HG03457 (cell line): ENCODE measurements around the gene PRKRIP1.
"Not testable (repeated sequence)": the region's sequence is repeated elsewhere in the genome, so short reads cannot be mapped to it uniquely, and the experiment has no call there.

ENCODE experiments used
- ATAC-seq: cut with Tn5 transposase; IDR thresholded peaks from one replicate; pipeline ENCODE4 v1.9.1; 2021; ENCODE audit warnings: moderate number of reproducible peaks; ENCODE audit not compliant: unreplicated experiment

Gene PRKRIP1

DNA sequence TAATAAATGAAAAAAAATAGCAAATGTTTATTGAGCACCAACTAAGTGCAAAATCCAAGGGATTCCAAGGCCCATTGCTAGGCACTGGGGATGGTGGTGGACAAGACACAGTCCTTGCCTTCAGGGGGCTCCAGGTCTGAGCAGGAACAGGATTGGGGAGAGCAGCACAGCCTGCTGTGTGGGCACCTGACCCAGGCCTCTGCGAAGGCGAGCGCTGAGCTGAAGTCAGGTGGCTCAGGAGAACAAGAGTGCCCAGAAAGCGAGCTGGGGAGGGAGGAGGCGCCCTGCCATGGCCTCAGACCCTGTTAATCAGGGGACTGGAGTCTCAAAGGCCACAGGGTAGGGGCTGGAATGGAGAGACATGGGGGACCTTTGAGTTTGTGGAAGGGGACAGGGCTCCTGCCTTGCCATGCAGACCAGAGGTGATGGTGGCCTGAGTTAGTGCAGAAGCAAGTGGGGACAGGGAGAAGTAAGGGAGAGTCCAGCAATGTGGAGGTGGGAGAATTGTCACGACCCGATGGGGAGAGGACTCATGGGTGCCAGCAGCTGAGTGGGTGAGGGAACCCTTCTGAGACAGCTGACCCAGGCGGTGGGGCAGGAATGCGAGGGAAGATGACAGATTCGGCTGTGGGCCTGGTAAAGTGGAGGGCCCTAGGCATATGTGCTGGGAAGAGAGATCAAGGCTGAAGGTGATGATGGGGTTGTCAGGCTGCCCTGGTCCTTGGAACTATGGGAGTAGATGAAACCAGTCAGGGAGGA lies 33.2 kb downstream of the PRKRIP1 start:
- no peak for ATAC-seq

DNA sequence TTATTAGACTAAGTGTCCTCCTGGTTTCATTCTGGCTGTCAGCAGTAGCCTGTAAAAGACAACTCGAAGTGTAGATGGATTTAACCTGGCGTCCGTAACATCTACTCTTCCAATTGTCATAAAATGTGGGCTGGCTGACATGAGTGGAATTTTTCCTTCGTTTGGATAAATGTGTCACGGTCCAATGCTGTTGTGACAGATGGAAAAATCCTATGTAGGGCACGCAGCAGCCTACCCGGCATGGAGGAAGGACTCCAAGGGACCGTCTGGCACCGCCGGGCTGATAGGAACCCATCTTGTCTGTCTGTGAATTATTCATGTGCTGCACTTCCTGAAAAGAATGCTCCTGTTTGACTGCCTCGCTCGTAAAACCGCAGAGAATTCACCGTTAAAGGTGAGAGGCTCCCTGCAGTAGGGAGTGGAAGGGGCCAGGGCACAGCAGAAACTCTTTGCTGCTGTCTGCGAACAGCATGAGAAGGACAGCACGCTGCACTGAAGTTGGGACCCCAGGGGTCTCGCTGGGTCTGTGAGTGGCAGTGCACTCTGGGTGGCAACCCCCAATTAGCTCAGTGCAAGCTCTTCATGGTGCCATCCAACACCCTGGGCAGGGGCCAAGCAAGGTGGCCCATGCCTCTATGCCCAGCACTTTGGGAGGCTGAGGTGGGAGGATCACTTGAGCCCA lies 35.6 kb downstream of the PRKRIP1 start:
- no peak for ATAC-seq

DNA sequence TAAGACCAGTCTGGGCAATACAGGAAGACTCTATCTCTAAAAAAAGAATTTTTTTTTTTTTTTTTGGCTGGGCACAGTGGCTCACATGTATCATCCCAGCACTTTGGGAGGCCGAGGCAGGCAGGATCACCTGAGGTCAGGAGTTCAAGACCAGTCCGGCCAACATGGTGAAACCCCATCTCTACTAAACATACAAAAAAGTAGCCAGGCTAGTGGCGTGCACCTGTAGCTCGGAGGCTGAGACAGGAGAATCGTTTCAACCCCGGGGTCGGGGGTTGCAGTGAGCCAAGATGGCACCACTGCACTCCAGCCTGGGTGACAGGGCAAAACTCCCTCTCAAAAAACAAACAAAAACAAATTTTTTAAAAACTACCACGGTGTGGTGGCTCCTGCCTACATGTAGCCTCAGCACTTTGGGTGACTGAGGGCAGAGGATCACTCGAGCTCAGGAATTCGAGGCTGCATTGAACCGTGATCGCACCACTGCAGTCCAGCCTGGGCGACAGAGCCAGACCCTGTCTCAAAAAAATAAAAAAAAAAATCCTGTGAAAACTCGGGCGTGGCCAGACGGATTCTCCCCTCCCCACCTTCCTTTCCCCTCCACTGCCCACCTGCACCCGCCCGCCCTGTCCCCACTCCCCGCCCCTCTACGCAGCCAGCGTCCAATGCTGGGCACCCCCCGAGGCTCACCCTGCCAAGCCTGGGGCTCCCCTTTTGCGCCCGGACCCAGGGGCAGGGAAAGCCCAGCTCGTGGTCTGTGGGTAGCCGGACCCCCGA lies 36.5 kb downstream of the PRKRIP1 start:
- peak; percentile 24 for ATAC-seq

DNA sequence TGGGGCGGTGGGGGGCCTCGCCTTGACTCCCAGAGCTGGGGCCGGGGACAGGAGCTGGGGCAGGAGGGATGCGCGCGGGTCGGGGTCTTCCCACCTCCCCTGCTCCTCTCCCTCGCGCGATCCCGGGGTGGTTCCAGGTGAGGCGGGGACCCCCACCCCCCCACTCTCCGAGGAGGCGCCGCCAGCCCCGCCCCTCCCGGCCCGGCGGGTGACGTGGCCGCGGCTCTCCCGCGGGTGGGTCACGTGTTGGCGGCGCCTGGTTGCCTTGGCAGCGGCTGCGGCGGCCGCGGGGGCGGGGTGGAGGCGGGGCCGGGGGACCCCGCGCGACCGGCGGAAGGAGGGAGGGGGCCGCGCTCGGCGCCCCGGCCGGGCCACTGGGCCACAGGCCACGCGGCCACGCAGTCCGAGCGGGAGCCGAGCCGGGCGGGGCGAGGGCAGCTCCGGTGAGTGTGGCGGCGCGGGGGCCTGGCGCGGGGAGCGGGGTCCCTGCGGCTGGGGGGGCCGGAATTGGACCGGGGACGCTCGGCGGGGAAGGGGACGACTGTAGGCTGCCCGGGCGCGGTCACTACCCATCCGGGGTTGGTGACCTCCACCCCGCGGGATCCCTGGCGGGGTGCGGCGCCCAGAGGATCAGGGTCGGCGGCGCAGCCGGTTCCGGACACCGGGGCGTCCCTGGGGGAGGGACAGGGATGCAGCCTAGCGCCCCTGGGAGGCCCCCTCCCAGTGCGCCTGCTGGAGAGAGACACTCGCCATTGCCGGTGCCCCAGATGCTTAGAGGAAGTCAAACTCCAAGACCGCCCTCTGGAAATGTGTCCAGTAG lies 37.3 kb downstream of the PRKRIP1 start, which contains the start of gene ORAI2:
TSS of gene ORAI2 (plus strand) at position 357 of the 820 bp plus-strand sequence. CDS start 5,382 bp downstream, outside the sequence.
- ATAC-seq, result peak; percentile 45

DNA sequence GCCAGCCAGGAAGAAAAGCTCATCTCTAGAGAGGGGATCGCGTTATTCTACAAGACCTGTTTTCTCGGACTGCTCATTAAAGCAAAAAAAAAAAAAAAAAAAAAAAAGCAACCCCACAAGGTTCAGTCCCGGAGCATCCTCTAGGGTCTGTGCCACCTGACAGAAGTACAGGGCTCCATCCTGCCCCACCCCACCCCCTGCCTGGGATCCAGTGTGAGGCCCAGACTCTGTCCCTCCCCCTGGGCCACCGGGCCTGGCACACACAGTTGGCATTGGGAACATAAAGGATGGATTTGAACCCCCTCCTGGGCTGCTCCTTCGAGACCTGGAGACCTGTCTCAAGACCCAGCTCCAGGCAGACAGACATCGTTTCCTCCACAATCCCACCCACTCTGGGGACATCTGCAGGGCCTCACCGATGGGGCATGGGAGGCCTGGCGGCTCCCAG lies 37.9 kb downstream of the PRKRIP1 start:
- ATAC-seq, result no peak

DNA sequence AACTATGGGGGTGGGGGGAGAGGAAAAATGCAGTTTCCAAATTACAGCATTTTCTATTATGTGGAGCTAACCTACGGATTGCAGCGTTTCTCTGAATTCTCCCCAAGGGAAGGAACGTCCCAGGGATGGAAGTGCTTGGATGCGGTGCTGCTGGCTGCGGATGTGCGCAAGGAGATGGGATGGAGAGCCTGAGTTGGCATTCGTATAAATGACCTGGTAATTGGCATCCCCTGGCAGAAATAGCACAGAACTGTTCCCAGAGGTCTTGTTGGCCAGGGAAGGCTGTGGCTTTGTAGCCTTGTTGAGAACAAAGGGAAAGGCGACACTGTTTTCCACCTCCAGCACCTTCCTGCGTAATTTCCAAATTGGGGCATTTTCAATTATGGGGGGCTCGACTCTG lies 40.0 kb downstream of the PRKRIP1 start:
- ATAC-seq, result no peak

DNA sequence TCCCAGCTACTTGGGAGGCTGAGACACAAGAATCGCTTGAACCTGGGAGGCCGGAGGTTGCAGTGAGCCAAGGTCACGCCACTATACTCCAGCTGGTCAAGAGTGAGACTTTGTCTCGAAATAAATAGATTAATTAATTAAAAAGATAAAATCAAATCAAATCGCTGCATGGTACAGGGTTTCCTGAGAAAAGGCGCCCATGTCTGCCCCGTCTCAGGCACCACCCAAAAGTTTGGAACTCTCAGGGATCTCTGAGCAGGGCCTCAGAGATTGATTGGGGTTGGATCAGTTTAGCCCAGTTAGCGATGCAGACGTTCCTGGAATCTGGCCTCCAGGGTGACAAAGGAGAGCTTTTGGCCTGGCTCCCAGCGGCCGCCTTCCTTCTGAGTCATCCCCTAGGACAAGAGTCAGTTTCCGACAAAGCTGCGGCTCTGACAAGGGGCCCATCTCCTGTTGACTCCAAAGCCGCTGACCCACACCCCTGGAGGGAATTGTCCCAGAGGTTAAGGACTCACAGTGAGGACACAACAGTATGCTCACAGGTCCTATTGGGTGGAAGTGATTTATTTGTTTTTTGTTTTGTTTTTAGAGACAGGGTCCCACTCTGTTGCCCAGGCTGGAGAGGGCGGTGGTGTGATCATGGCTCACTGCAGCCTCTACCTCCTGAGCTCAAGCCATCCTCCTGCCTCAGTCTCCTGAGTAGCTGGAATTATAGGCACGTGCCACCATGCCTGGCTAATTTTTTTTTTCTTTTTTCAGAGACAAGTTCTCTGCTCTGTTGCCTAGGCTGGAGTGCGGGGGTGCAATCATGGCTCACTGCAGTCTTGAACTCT lies 44.0 kb downstream of the PRKRIP1 start:
- no peak for ATAC-seq

DNA sequence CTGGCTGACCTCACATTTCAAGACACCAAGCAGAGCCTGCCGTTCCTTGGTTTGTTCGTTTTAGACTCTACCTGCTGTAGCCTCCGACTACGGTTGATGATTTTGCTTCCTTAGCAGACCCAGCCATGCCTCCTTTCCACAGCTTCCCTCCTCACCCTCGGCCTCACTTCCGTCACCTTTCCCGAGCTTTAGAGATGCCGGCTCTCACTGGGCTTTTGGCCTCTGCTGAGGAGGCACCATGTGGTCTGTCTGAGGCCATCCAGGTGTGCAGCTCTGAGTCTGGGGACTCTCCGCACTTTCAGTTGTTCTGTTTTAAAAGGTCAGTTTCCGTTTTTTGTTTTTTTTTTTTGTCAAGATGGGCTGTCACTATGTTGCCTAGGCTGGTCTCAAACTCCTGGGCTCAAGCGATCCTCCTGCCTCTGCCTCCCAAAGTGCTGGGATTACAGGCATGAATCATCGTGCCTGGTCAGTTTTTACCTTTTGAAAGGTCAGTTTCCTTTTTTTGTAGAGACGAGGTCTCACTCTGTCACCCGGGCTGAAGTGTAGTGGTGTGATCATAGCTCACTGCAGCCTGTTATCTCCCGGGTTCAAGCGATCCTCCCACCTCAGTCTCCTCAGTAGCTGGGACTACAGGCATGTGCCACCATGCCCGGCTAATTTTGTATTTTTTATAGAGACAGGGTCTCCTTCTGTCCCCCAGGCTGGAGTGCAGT lies 49.0 kb downstream of the PRKRIP1 start:
- ATAC-seq, result no peak

DNA sequence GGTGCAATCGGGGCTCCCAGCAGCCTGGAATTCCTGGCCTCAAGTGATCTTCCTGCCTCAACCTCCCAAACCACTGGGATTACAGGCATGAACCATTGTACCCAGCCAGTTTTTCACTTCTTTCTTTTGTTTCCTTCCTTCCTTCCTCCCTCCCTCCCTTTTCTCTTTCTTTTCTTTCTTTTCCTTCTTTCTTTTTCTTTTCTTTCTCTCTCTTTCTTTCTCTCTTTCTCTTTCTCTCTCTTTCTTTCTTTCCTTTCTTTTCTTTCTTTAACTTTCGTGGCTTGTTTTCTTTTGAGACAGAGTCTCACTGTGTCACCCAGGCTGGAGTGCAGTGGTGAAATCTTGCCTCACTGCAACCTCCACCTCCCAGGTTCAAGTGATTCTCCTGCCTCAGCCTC lies 49.5 kb downstream of the PRKRIP1 start:
- ATAC-seq, result no peak

DNA sequence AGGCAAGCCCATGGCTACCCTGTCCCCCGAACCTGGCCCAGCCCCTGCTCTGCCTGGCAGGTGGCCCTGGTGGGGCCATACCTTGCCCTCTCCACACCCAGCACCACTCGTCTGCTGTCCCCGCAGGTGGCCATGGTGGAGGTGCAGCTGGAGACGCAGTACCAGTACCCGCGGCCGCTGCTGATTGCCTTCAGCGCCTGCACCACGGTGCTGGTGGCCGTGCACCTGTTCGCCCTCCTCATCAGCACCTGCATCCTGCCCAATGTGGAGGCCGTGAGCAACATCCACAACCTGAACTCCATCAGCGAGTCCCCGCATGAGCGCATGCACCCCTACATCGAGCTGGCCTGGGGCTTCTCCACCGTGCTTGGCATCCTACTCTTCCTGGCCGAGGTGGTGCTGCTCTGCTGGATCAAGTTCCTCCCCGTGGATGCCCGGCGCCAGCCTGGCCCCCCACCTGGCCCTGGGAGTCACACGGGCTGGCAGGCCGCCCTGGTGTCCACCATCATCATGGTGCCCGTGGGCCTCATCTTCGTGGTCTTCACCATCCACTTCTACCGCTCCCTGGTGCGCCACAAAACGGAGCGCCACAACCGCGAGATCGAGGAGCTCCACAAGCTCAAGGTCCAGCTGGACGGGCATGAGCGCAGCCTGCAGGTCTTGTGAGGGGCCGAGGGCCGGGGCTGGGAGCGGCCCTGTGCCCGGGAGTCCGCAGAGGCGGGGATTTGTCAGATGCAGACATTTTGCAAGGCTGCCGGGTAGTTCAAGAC lies 50.4 kb downstream of the PRKRIP1 start:
- ATAC-seq, result no peak

DNA sequence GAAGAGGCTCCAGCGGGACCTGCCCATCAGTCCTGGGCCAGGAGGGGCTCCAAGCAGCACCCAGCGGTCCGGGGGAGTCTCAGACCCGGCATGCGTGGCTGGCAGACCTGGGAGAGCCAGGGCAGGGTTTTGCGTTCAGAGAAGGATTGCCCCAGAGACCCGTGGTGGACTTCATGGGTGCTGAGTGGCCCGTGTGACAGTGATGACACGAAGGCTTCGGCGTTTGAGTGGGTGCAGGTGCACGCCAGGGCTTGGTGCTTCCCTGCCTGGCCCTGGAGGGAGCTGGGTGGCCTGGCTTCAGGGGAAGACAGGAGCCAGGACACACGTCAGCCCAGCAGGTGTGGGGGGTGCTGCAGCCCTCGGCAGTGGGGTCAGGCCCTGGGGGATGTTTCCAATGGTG lies 51.1 kb downstream of the PRKRIP1 start:
- ATAC-seq, result no peak

DNA sequence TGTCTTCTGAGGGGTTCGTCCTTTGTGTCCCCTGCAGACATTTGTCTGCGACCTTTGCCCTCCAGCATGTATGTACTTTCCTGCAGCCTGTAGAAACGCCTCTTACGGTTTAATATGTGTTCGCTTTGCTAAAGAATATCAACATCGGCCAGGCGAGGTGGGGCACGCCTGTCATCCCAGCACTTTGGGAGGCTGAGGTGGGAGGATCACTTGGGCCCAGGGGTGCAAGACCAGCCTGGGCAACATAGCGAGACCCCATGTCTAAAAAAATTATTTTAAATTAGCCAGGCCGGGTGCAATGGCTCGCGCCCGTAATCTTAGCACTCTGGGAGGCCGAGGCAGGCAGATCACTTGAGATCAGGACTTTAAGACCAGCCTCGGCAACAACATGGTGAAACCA lies 53.0 kb downstream of the PRKRIP1 start:
- ATAC-seq, result no peak

DNA sequence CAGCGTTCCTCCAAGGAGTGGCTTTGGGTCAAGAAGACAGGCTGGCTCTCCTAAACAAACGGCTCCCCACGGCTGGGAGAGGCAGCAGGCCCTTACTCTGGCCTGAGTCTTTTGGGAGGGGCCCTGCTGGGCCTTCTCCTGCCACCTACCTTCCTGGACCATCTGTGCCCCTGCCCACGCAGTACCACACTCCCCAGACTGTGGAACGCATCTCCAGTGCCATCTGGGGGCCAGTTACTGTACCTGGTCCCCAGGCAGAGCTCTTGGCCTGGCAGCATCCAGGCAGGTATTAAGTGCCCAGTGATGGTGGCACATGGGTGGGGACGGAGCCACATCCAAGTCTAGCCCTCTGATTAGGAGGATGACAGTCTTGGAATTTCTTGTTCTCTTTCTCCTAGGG lies 54.1 kb downstream of the PRKRIP1 start:
- ATAC-seq, result peak; percentile 46

DNA sequence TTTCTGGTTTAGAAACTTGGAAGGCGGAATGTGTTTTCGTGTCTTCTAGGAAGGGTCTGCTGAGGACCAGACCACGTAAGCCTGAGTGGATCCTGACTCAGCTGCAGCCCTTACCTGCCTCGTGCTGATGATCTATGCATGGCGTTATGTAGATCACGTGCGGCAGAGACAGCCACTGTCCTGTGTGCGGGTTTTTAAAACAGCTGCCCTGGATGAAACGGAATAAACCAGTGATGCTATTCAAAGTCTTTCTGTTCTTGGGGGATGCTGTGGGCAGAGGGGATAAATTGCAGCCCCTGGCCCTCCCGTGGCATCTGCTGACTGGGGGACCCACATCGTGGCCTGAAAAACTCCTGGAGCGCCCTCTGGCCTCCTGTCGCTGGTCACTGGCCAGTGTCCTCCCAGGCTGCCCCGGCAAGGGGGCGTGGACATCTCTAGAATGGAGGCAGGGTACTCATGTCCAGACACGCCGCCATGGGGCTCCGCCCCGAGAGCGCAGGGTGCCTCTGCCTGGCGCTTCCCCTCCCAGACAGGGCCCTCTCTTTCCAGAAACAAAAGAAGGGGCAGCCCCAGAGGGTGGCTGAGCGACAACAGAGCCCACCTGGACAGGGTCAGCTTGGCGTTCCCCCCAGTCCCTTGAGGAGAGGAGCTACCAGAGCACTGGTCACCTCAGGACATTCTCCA lies 55.4 kb downstream of the PRKRIP1 start:
- no peak for ATAC-seq

DNA sequence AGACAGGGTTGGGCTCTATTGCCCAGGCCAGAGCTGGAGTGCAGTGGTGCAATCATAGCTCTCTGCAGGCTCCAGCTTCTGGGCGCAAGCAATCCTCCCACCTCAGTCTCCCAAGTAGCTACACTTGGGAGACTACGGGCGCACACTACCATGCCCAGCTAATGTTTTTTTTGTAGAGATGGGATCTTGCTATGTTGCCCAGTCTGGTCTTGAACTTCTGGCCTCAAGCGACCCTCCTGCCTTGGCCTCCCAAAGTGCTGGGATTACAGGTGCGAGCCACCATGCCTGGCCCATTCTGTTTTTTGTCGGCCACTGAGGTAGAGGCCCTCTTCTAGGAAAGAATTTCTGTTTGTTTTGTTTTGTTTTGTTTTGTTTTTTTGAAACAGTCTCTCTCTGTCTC lies 56.3 kb downstream of the PRKRIP1 start:
- ATAC-seq, result no peak

DNA sequence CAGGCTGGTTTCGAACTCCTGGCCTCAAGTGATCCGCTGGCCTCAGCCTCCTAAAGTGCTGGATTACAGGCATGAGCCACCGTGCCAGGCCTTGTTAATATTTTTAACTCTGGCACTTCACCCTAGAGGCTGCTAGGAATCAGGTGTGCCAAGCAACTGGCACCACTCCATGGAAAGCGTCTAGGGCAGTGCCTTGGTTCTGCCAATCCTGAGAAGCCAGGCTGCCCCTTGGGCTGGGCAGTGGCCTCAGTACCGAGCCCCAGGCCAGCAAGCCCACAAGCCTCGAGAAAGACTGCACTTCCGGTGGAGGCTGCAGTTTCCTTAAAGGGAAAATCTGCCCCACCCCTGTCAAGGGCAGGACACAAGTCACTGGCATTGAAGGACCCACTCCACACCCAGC lies 57.2 kb downstream of the PRKRIP1 start:
- no peak for ATAC-seq

DNA sequence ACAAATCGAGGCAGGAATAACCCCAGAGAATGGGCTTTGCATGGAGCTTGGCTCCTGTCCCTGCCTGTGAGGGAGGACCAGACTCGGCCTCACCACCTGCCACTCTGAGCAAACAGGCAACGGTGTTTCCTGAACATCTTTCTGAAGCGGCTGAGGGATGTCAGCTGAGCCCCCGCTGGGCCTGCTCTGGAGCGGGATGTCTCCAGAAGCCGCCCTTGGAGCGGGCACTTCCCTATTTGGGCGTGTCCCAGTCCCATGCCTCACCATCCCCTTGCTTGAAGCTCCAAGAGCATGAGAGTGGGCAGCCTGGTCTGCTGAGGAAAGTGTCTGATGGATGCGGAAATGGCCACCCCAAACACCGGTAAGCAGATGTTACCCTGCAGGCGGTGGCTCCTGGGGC lies 58.3 kb downstream of the PRKRIP1 start:
- ATAC-seq, result no peak

DNA sequence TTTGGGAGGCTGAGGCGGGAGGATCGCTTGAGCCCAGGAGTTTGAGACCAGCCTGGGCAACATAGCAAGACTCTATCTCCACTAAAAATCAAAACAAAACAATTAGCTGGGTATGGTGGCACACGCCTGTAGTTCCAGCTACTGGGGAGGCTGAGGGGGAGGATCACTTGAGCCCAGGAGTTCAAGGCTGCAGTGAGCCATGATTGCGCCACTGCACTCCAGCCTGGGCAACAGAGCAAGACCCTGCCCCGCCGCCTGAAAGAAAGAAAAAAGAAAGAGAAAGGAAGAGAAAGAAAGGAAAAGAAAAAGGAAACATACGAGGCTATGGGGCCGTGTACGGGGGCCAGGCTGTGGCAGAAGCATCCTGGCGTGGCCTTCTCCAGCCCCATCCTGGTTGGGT lies 58.8 kb downstream of the PRKRIP1 start:
- not testable (repeated sequence) for ATAC-seq
